Kidney (tissue), 14 donors: ENCODE measurements around the gene ACY1. TPM values are rescaled to one million over a fixed set of nuclear protein-coding genes. Genes with fewer than 3 reads are reported as not detected.

ENCODE experiments used
- DNase-seq, 5 donors: peaks; one replicate each; pipeline ENCODE4 v3.0.0-alpha.2; 2013 to 2020
- FAIRE-seq: peaks from 2 replicates; lab custom pipeline; 2012; peaks lifted over from hg19 to GRCh38; lab: Jason Lieb, UNC
- H3K27ac ChIP-seq, 2 donors: one replicate each; pipeline ENCODE4 v1.7.0; 2013; ENCODE audit warnings: low read depth in 2 of 2, low read length in 2 of 2, inconsistent platforms in 1 of 2
- H3K27me3 ChIP-seq: one replicate; pipeline ENCODE4 v1.7.1; 2013; ENCODE audit warnings: low read length, inconsistent platforms; ENCODE audit not compliant: control insufficient read depth, insufficient read depth
- H3K36me3 ChIP-seq, 3 donors: one replicate each; pipeline versions ENCODE4 v1.7.0 to v1.7.1; 2013; ENCODE audit warnings: low read length in 3 of 3, control low read depth in 1 of 3, inconsistent platforms in 1 of 3; ENCODE audit not compliant: insufficient read depth in 3 of 3, control insufficient read depth in 2 of 3
- H3K4me1 ChIP-seq, 3 donors: one replicate each; pipeline versions ENCODE4 v1.7.0 to v1.7.1; 2013; ENCODE audit warnings: low read length in 3 of 3, inconsistent platforms in 1 of 3, low read depth in 1 of 3; ENCODE audit not compliant: control insufficient read depth in 2 of 3, insufficient read depth in 2 of 3
- H3K4me3 ChIP-seq, 3 donors: one replicate each; pipeline versions ENCODE4 v1.7.0 to v1.8.1; 2013; ENCODE audit warnings: low read length in 3 of 3, control low read depth in 1 of 3, inconsistent platforms in 1 of 3
- H3K9ac ChIP-seq, 3 donors: one replicate each; pipeline versions ENCODE4 v1.7.0 to v1.7.1; 2013; ENCODE audit warnings: low read length in 3 of 3, control low read depth in 1 of 3, inconsistent platforms in 1 of 3
- H3K9me3 ChIP-seq, 3 donors: one replicate each; pipeline versions ENCODE4 v1.7.0 to v1.7.1; 2013; ENCODE audit warnings: low read length in 3 of 3, control low read depth in 1 of 3, inconsistent platforms in 1 of 3; ENCODE audit not compliant: control insufficient read depth in 2 of 3, insufficient read depth in 1 of 3
- intact Hi-C: fragments of 100-400 bp; cut with DNase I; formaldehyde crosslinking; loops from one replicate; pipeline ENCODE4 v1.11.1; 2022
- polyA plus RNA-seq: library from polyadenylated mRNA; stranded (reverse); fragments of 350-450 nt; fragmentation: Illumina TruSeq; extraction: RNeasy Lipid Tissue Mini Kit (QIAGEN cat#74804); gene quantifications from one replicate; pipeline ENCODE4 v1.2.3, GENCODE V29; 2014; ENCODE audit warnings: low read depth, low replicate concordance; ENCODE audit not compliant: insufficient read depth
- total RNA-seq: library from RNA; stranded (reverse); fragmentation: NEBNext Ultra II Directional; extraction: Animal tissue kit (Norgen Biotek cat#: 25700); gene quantifications from one replicate; pipeline ENCODE4 v1.2.1, GENCODE V29; 2021
- TF ChIP-seq, protein P1 (sequence below): IDR thresholded peaks from 3 replicates; pipeline ENCODE4 v1.5.1; 2012; ENCODE audit warnings: mild to moderate bottlenecking, moderate library complexity, borderline replicate concordance; ENCODE audit not compliant: insufficient read depth; ENCODE audit errors: extremely low read depth
- donor health status: control.
- donor health status: control.
- donor health status: control.
- donor health status: control.
- donor health status: control.
- donor health status: DM: yes; HTN: yes; CAD: no.
- donor health status: Normal renal cell carcinoma (clear cell type).

The ACY1 gene
- total and polyA plus RNA-seq, 2 donors from 2014 or later: 68.1 to 856 TPM

GRCh38 chr3:52034212-52034611, 50.9 kb downstream of the ACY1 start:
- FAIRE-seq: no peak

GRCh38 chr3:52034651-52035050, 51.3 kb downstream of the ACY1 start:
- Histone ChIP-seq H3K4me3 (no peak overlapping the region), H3K4me1 (no peaks in the 10 kb centered on the region), H3K36me3 (no peaks in the 10 kb centered on the region), H3K9me3 (no peaks in the 10 kb centered on the region), H3K27ac (no peak overlapping the region), H3K27me3 (no peaks in the 10 kb centered on the region), H3K9ac (no peak overlapping the region)
- intact Hi-C loops: no loop called here
- DNase-seq (no peak), FAIRE-seq (no peak)
- TF ChIP-seq, protein P1, sequence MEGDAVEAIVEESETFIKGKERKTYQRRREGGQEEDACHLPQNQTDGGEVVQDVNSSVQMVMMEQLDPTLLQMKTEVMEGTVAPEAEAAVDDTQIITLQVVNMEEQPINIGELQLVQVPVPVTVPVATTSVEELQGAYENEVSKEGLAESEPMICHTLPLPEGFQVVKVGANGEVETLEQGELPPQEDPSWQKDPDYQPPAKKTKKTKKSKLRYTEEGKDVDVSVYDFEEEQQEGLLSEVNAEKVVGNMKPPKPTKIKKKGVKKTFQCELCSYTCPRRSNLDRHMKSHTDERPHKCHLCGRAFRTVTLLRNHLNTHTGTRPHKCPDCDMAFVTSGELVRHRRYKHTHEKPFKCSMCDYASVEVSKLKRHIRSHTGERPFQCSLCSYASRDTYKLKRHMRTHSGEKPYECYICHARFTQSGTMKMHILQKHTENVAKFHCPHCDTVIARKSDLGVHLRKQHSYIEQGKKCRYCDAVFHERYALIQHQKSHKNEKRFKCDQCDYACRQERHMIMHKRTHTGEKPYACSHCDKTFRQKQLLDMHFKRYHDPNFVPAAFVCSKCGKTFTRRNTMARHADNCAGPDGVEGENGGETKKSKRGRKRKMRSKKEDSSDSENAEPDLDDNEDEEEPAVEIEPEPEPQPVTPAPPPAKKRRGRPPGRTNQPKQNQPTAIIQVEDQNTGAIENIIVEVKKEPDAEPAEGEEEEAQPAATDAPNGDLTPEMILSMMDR: no peak

More at GRCh38 chr3:52034212-52034611, 50.9 kb downstream of the ACY1 start:
- no peak overlapping the region for H3K9ac ChIP-seq
- no peak overlapping the region for H3K27ac ChIP-seq
- no peaks in the 10 kb centered on the region for H3K27me3 ChIP-seq
- intact Hi-C loops: no loop called here
- no peaks in the 10 kb centered on the region for H3K36me3 ChIP-seq
- H3K4me3 ChIP-seq: no peak overlapping the region
- DNase-seq: no peak
- TF ChIP-seq, protein P1: no peak
- no peaks in the 10 kb centered on the region for H3K9me3 ChIP-seq
- no peaks in the 10 kb centered on the region for H3K4me1 ChIP-seq

DNA sequence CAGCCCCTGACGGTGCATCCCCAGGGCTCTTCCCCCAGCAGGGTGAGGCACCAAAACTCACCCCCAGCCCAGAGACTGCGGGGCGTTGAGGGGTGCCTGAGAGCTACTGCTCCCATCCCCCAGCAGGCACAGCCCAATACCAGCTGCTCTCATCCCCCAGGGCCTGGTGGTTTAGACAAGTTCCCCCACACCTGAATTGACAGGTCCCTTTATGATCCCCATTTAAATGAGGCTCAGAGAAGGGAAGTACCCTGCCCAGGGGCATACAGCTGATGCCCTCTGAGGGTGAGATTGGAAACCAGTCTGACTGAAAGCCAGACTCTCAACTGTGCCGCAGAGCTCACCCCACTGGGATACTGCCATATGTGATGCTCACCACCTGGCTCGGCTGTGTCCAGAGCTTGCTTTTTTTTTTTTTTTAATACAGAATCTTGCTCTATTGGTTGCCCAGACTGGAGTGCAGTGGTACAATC, 52.9 kb downstream of the ACY1 start:
- no peaks in the 10 kb centered on the region for H3K4me1 ChIP-seq
- no peaks in the 10 kb centered on the region for H3K36me3 ChIP-seq
- no peak overlapping the region for H3K27ac ChIP-seq
- TF ChIP-seq, protein P1: no peak
- H3K9ac ChIP-seq: no peak overlapping the region
- DNase-seq: no peak
- H3K9me3 ChIP-seq: no peaks in the 10 kb centered on the region
- intact Hi-C loops: no loop called here
- no peaks in the 10 kb centered on the region for H3K27me3 ChIP-seq
- H3K4me3 ChIP-seq: no peak overlapping the region
- no peak for FAIRE-seq

GRCh38 chr3:52036829-52037228, 53.5 kb downstream of the ACY1 start:
- FAIRE-seq: no peak
- Histone ChIP-seq H3K27ac (no peak overlapping the region), H3K27me3 (no peaks in the 10 kb centered on the region), H3K4me3 (no peak overlapping the region), H3K36me3 (no peaks in the 10 kb centered on the region), H3K4me1 (no peaks in the 10 kb centered on the region), H3K9ac (no peak overlapping the region), H3K9me3 (no peaks in the 10 kb centered on the region)
- TF ChIP-seq, protein P1: no peak
- intact Hi-C loops: no loop called here
- no peak for DNase-seq
